HepG2 (cell line): ENCODE results near the gene RRP36. TPM values are rescaled to one million over a fixed set of nuclear protein-coding genes. Genes with fewer than 3 reads are reported as not detected.

Experiments used
- FOXK1 ChIP-seq: sonication (generic); formaldehyde crosslinking; IDR thresholded peaks from 2 replicates; pipeline ENCODE4 v1.4.0; 2020; ENCODE audit warnings: low read depth, missing genetic modification reagents, borderline replicate concordance
- HDAC6 ChIP-seq: fragments of 200-600 bp; sonication (generic); IDR thresholded peaks from 2 replicates; pipeline ENCODE4 v1.7.0; 2017; ENCODE audit warnings: mild to moderate bottlenecking, antibody characterized with exemption, low read length, low read depth
- HNRNPUL1 ChIP-seq: fragments of 200-400 bp; formaldehyde crosslinking; IDR thresholded peaks from 2 replicates; pipeline ENCODE4 v1.6.1; 2017; ENCODE audit warnings: low read depth, mild to moderate bottlenecking, low read length, moderate library complexity
- HOXA9 ChIP-seq: sonication (generic); formaldehyde crosslinking; IDR thresholded peaks from 2 replicates; pipeline ENCODE4 v1.8.1; 2022; ENCODE audit warnings: missing genetic modification reagents, mild to moderate bottlenecking, moderate library complexity, borderline replicate concordance
- KAT8 ChIP-seq: IDR thresholded peaks from 2 replicates; pipeline ENCODE4 v1.6.1; 2016; ENCODE audit warnings: missing genetic modification reagents, missing compliant biosample characterization
- MAF1 ChIP-seq: sonication (generic); formaldehyde crosslinking; IDR thresholded peaks from 2 replicates; pipeline ENCODE4 v1.5.0; 2020; ENCODE audit warnings: missing genetic modification reagents, borderline replicate concordance
- MED13 ChIP-seq: sonication (generic); formaldehyde crosslinking; IDR thresholded peaks from 2 replicates; pipeline ENCODE4 v1.5.0; 2020; ENCODE audit warnings: missing genetic modification reagents
- PCBP1 ChIP-seq: fragments of 200-400 bp; formaldehyde crosslinking; IDR thresholded peaks from 2 replicates; pipeline ENCODE4 v1.6.1; 2017; ENCODE audit warnings: mild to moderate bottlenecking, low read depth, low read length, borderline replicate concordance
- RFX1 ChIP-seq: fragments of 450-650 bp; IDR thresholded peaks from 2 replicates; pipeline ENCODE4 v1.6.1; 2017
- RFXANK ChIP-seq: IDR thresholded peaks from 2 replicates; pipeline ENCODE4 v1.6.1; 2016
- SIN3A ChIP-seq: IDR thresholded peaks from 2 replicates; pipeline ENCODE4 v1.6.1; 2011; ENCODE audit warnings: low read depth, mild to moderate bottlenecking, control low read depth, low read length, borderline replicate concordance
- SIN3B ChIP-seq: fragments of 150-350 bp; IDR thresholded peaks from 2 replicates; pipeline ENCODE4 v1.6.1; 2014; ENCODE audit warnings: low read length
- STAG1 ChIP-seq: sonication (generic); formaldehyde crosslinking; IDR thresholded peaks from 2 replicates; pipeline ENCODE4 v1.4.0; 2020; ENCODE audit warnings: missing genetic modification reagents
- TBP ChIP-seq: sonication (generic); formaldehyde crosslinking; IDR thresholded peaks from 2 replicates; pipeline ENCODE4 v1.5.0; 2020; ENCODE audit warnings: missing genetic modification reagents
- TEAD2 ChIP-seq: sonication (generic); formaldehyde crosslinking; IDR thresholded peaks from 2 replicates; pipeline ENCODE4 v1.9.0; 2021; ENCODE audit warnings: missing genetic modification reagents
- ZFX ChIP-seq: sonication (generic); formaldehyde crosslinking; IDR thresholded peaks from 2 replicates; pipeline ENCODE4 v1.4.0; 2020; ENCODE audit warnings: mild to moderate bottlenecking, low read depth, missing genetic modification reagents, moderate library complexity
- ZFYVE20 ChIP-seq: sonication (generic); formaldehyde crosslinking; IDR thresholded peaks from 2 replicates; pipeline ENCODE4 v1.8.0; 2023; ENCODE audit warnings: low read depth, mild to moderate bottlenecking, moderate library complexity, missing genetic modification reagents, borderline replicate concordance
- ZNF264 ChIP-seq: sonication (generic); formaldehyde crosslinking; IDR thresholded peaks from 2 replicates; pipeline ENCODE4 v1.4.0; 2020; ENCODE audit warnings: missing genetic modification reagents
- ZNF615 ChIP-seq: sonication (generic); formaldehyde crosslinking; IDR thresholded peaks from 2 replicates; pipeline ENCODE4 v1.5.0; 2020; ENCODE audit warnings: mild to moderate bottlenecking, missing genetic modification reagents, borderline replicate concordance
- ZNF724P ChIP-seq: sonication (generic); formaldehyde crosslinking; IDR thresholded peaks from 2 replicates; pipeline ENCODE4 v1.8.0; 2022; ENCODE audit warnings: missing genetic modification reagents, borderline replicate concordance
- ZNF775 ChIP-seq: sonication (generic); formaldehyde crosslinking; IDR thresholded peaks from 2 replicates; pipeline ENCODE4 v1.4.0; 2020; ENCODE audit warnings: missing genetic modification reagents, mild to moderate bottlenecking, moderate library complexity, borderline replicate concordance
- ZNF780A ChIP-seq: sonication (generic); formaldehyde crosslinking; IDR thresholded peaks from 2 replicates; pipeline ENCODE4 v1.8.0; 2022; ENCODE audit warnings: mild to moderate bottlenecking, missing genetic modification reagents, moderate library complexity
- ZNF891 ChIP-seq: sonication (generic); formaldehyde crosslinking; IDR thresholded peaks from 2 replicates; pipeline ENCODE4 v1.5.0; 2020; ENCODE audit warnings: mild to moderate bottlenecking, missing genetic modification reagents
- polyA plus RNA-seq, 8 experiments: library from polyadenylated mRNA; depleted of rRNA in 3 of 8; stranded (reverse) in 7 of 8; unstranded in 1 of 8; fragments of >200 nt; fragmentation: Illumina TruSeq in 4 of 8; extraction: Trizol in 4 of 8; gene quantifications; 2 replicates each; pipeline versions ENCODE4 v1.2.1 to v1.2.3, GENCODE V29; 2011 to 2016; ENCODE audit warnings: low read depth in 4 of 8, missing spikeins in 1 of 8, mixed read lengths in 1 of 8; ENCODE audit not compliant: insufficient read depth in 1 of 8
- total RNA-seq, 5 experiments: library from RNA; depleted of rRNA; stranded (reverse); fragments of >200 nt; fragmentation: Illumina TruSeq; extraction: Trizol; gene quantifications; 2 replicates each; pipeline ENCODE4 v1.2.3, GENCODE V29; 2016; ENCODE audit warnings: low read depth in 1 of 5
- TF ChIP-seq, protein P1 (sequence below): sonication (generic); formaldehyde crosslinking; IDR thresholded peaks from 2 replicates; pipeline ENCODE4 v1.4.0; 2020; ENCODE audit warnings: missing genetic modification reagents, mild to moderate bottlenecking, borderline replicate concordance
- TF ChIP-seq, protein P2 (sequence below): sonication (generic); formaldehyde crosslinking; IDR thresholded peaks from 2 replicates; pipeline ENCODE4 v1.4.0; 2020; ENCODE audit warnings: missing genetic modification reagents
- TF ChIP-seq, protein P3 (sequence below): sonication (generic); formaldehyde crosslinking; IDR thresholded peaks from 2 replicates; pipeline ENCODE4 v1.8.1; 2023; ENCODE audit warnings: missing genetic modification reagents, inconsistent platforms, borderline replicate concordance

RRP36 gene
- total and polyA plus RNA-seq, 2 of the 13 experiments (the other 11 are each of a cell fraction or from before 2014, with no cell fraction given) = 29.5 to 144 TPM

DNA sequence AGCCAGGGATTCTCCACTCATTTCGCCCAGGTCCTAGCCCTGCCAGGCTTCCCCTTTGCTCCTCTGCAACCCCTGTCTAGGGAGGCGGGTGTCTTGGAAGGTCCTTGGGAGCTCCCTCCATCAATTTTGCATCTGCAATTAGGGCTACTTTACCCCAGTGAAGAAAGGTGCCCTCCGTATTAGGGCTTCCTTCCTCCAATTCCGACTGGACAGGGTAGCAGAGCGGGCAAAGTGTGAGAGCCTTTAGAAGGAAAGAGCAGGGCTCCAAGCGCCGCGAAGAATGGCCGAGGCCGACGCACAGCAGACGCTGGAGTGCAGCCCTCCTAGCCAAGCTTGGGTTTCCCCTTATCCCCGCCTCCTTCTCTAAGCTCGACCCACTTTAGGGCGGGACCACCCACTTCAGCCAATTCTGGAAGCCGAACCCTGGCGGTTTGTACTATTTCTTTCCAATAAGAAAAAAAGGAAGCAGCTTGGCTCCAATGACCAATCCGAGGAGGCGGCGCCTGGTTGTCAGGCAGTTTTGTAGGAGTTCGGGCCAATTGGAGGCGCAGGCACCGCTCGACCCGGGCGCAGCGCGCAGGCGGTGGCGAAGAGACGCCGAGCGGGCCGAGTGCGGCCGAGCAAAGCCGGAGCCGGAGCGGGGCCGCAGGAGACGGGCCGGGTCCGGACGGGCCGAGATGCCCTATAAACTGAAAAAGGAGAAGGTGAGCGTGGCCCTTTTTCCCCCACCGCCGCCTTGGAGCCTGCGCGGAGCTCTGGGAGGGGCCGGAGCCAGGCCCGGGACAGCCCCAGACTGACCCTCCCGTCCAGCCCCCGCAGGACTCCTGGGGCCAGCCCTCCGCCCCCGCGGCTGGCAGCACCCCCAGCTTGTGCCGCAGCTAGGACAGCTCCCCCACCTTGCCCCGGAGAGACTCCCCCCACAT is 37.2 kb upstream of the RRP36 start, which contains the start of gene PPP2R5D (continued):
- TF ChIP-seq, protein P1, sequence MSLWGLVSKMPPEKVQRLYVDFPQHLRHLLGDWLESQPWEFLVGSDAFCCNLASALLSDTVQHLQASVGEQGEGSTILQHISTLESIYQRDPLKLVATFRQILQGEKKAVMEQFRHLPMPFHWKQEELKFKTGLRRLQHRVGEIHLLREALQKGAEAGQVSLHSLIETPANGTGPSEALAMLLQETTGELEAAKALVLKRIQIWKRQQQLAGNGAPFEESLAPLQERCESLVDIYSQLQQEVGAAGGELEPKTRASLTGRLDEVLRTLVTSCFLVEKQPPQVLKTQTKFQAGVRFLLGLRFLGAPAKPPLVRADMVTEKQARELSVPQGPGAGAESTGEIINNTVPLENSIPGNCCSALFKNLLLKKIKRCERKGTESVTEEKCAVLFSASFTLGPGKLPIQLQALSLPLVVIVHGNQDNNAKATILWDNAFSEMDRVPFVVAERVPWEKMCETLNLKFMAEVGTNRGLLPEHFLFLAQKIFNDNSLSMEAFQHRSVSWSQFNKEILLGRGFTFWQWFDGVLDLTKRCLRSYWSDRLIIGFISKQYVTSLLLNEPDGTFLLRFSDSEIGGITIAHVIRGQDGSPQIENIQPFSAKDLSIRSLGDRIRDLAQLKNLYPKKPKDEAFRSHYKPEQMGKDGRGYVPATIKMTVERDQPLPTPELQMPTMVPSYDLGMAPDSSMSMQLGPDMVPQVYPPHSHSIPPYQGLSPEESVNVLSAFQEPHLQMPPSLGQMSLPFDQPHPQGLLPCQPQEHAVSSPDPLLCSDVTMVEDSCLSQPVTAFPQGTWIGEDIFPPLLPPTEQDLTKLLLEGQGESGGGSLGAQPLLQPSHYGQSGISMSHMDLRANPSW = no peak
- TF ChIP-seq ZNF615 (CRISPR knock-in tag) (peak; percentile 67; the same call in 1 of the 2 replicates), HOXA9 (CRISPR knock-in tag) (no peak), ZNF780A (CRISPR knock-in tag) (no peak), ZNF264 (CRISPR knock-in tag) (peak; percentile 48; the same call in 1 of the 2 replicates), KAT8 (CRISPR knock-in tag) (peak; percentile 65; the same call in 1 of the 2 replicates), ZNF775 (CRISPR knock-in tag) (no peak), RFX1 (no peak), TBP (CRISPR knock-in tag) (peak; percentile 93), ZFYVE20 (CRISPR knock-in tag) (no peak), HNRNPUL1 (no peak), HDAC6 (no peak), ZFX (peak; percentile 91), PCBP1 (no peak), TEAD2 (CRISPR knock-in tag) (no peak), ZNF724P (CRISPR knock-in tag) (peak; percentile 16; the same call in 1 of the 2 replicates), MED13 (CRISPR knock-in tag) (peak; percentile 26; the same call in 1 of the 2 replicates), MAF1 (CRISPR knock-in tag) (peak; percentile 88; the same call in 1 of the 2 replicates), SIN3A (peak; percentile 57; the same call in 1 of the 2 replicates), STAG1 (CRISPR knock-in tag) (0 out of 2 replicates have a peak, but pooled peaks have one; percentile 6), FOXK1 (CRISPR knock-in tag) (no peak), ZNF891 (CRISPR knock-in tag) (peak; percentile 46; the same call in 1 of the 2 replicates), RFXANK (peak; percentile 100), SIN3B (no peak)
- TF ChIP-seq, protein P2, sequence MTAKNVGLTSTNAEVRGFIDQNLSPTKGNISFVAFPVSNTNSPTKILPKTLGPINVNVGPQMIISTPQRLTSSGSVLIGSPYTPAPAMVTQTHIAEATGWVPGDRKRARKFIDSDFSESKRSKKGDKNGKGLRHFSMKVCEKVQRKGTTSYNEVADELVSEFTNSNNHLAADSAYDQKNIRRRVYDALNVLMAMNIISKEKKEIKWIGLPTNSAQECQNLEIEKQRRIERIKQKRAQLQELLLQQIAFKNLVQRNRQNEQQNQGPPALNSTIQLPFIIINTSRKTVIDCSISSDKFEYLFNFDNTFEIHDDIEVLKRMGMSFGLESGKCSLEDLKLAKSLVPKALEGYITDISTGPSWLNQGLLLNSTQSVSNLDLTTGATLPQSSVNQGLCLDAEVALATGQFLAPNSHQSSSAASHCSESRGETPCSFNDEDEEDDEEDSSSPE (CRISPR knock-in tag) = peak; percentile 64; the same call in 1 of the 2 replicates
- TF ChIP-seq, protein P3, sequence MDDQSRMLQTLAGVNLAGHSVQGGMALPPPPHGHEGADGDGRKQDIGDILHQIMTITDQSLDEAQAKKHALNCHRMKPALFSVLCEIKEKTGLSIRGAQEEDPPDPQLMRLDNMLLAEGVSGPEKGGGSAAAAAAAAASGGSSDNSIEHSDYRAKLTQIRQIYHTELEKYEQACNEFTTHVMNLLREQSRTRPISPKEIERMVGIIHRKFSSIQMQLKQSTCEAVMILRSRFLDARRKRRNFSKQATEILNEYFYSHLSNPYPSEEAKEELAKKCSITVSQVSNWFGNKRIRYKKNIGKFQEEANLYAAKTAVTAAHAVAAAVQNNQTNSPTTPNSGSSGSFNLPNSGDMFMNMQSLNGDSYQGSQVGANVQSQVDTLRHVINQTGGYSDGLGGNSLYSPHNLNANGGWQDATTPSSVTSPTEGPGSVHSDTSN (CRISPR knock-in tag) = no peak
